ENCODE measurements around the gene KLHL15. TPM values are rescaled to one million over a fixed set of nuclear protein-coding genes. Genes with fewer than 3 reads are reported as not detected.
A peak's percentile ranks its signal among the peaks of the same experiment; 100 is the strongest.

The KLHL15 gene
- total RNA-seq, 2 experiments from 2014 or later, result 20.6 to 21.5 TPM

DNA sequence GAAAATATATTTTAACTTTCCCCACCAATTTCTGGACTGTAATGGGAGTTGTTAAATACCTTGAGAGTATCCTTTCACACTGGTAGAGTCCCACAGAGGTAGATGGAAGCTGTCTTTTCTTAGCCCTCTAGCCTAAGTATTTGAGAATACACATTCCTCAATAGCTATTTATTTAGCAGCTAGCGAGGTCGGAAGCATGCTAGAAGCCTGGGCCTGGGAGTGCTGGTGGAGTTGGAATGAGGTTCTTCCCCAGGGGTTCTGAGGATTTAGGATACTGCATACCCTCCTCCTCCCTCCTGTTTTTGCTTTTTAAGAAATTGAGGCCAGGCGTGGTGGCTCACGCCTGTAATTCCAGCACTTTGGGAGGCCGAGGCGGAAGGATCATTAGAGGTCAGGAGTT, 999 bp upstream of the KLHL15 start:
- CTCF ChIA-PET, result interaction anchor here (0.6 to 1.7 kb wide), 3 partner anchors 26 to 356 kb away, joined by 3 to 8 read pairs (median 4); no protein-coding TSS in a partner anchor
- intact Hi-C loops (cut with micrococcal nuclease), result loop anchor here (10.0 kb wide), 2 partner anchors 363 to 447 kb away; partner anchors contain the start of gene PRDX4
- Mint-ChIP-seq H3K27ac (no peak overlapping the region), H3K4me1 (ENCODE audit: low read depth) (peaks cover 3% of the 10 kb centered on the region), H3K4me3 (no peak overlapping the region), H3K9me3 (no peaks in the 10 kb centered on the region), H3K27me3 (ENCODE audit: low read depth) (no peaks in the 10 kb centered on the region), H3K36me3 (ENCODE audit: low read depth) (peaks cover 4% of the 10 kb centered on the region)
- no peak for DNase-seq

DNA sequence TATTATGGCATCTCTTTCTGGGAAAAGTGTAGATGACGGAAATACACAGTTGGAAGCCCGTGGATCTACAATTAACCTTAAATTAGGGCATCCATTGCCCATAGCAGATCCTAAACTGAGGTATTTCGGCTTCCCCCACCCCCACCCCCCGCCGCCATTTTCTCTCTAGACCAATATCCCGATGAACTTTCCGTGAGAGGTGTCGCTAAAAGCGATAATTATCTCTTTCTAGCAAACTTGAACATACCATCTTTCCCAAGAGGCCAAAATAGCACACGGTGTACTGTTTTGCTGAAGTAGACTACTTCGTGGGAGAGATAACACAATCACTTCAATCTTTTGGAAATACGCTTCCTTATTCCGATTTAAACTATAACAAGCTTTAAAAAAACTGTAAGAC, 554 bp downstream of the KLHL15 start:
- H3K4me3 Mint-ChIP-seq, result peak overlapping the region; percentile 83
- CTCF ChIA-PET, result interaction anchor here (0.6 to 2.0 kb wide), 8 partner anchors 10 to 118 kb away, joined by 3 to 13 read pairs (median 4); partner anchors contain the start of gene EIF2S3
- intact Hi-C loops (cut with micrococcal nuclease), result loop anchor here (10.0 kb wide), 2 partner anchors 362 to 448 kb away; partner anchors contain the start of gene PRDX4
- no peaks in the 10 kb centered on the region for H3K9me3 Mint-ChIP-seq
- H3K4me1 Mint-ChIP-seq (ENCODE audit: low read depth), result peaks cover 9% of the 10 kb centered on the region
- no peaks in the 10 kb centered on the region for H3K27me3 Mint-ChIP-seq (ENCODE audit: low read depth)
- DNase-seq, result peak; percentile 6
- peak overlapping the region; percentile 92 for H3K27ac Mint-ChIP-seq
- H3K36me3 Mint-ChIP-seq (ENCODE audit: low read depth), result peaks cover 14% of the 10 kb centered on the region

GRCh38 chrX:24025741-24026403, 1.1 kb downstream of the KLHL15 start:
- Mint-ChIP-seq H3K4me1 (ENCODE audit: low read depth) (peaks cover 14% of the 10 kb centered on the region), H3K27ac (peak overlapping the region; percentile 92), H3K36me3 (ENCODE audit: low read depth) (peaks cover 17% of the 10 kb centered on the region), H3K9me3 (no peaks in the 10 kb centered on the region), H3K27me3 (ENCODE audit: low read depth) (no peaks in the 10 kb centered on the region), H3K4me3 (peak overlapping the region; percentile 83)
- peak; percentile 35 for DNase-seq
- CTCF ChIA-PET, result interaction anchor here (0.6 to 2.0 kb wide), 6 partner anchors 10 to 117 kb away, joined by 3 to 13 read pairs (median 4); partner anchors contain the start of gene EIF2S3
- intact Hi-C loops (cut with micrococcal nuclease), result loop anchor here (1.0 to 10.0 kb wide), 11 partner anchors 12 to 449 kb away; partner anchors contain the start of genes ACOT9, APOO, EIF2S3 and PRDX4

- H3K9me3 Mint-ChIP-seq, result no peaks in the 10 kb centered on the region
- intact Hi-C loops (cut with micrococcal nuclease), result loop anchor here (1.0 to 10.0 kb wide), 11 partner anchors 11 to 450 kb away; partner anchors contain the start of genes ACOT9, APOO, EIF2S3 and PRDX4
- CTCF ChIA-PET, result interaction anchor here (1.3 to 2.0 kb wide), 3 partner anchors 10 to 116 kb away, joined by 5 to 13 read pairs (median 6); partner anchors contain the start of gene EIF2S3
- peak overlapping the region; percentile 85 for H3K4me3 Mint-ChIP-seq
- peaks cover 20% of the 10 kb centered on the region for H3K4me1 Mint-ChIP-seq (ENCODE audit: low read depth)
- no peaks in the 10 kb centered on the region for H3K27me3 Mint-ChIP-seq (ENCODE audit: low read depth)
- H3K27ac Mint-ChIP-seq, result peak overlapping the region; percentile 71
- peaks cover 18% of the 10 kb centered on the region for H3K36me3 Mint-ChIP-seq (ENCODE audit: low read depth)
- peak; percentile 89 for DNase-seq
These were observed 1.9 kb downstream of the KLHL15 start for GRCh38 chrX:24024819-24025740.

- H3K4me1 Mint-ChIP-seq (ENCODE audit: low read depth), result peaks cover 27% of the 10 kb centered on the region
- H3K27ac Mint-ChIP-seq, result peak overlapping the region; percentile 71
- H3K36me3 Mint-ChIP-seq (ENCODE audit: low read depth), result peaks cover 20% of the 10 kb centered on the region
- H3K27me3 Mint-ChIP-seq (ENCODE audit: low read depth), result no peaks in the 10 kb centered on the region
- intact Hi-C loops (cut with micrococcal nuclease), result loop anchor here (2.0 to 10.0 kb wide), 4 partner anchors 31 to 451 kb away; partner anchors contain the start of genes ACOT9 and PRDX4
- H3K4me3 Mint-ChIP-seq, result peak overlapping the region; percentile 85
- CTCF ChIA-PET, result no interaction called here
- no peaks in the 10 kb centered on the region for H3K9me3 Mint-ChIP-seq
- DNase-seq, result no peak
These were observed 2.9 kb downstream of the KLHL15 start for GRCh38 chrX:24023972-24024669.

GRCh38 chrX:24023544-24023943, 3.4 kb downstream of the KLHL15 start:
- intact Hi-C loops (cut with micrococcal nuclease), result loop anchor here (10.0 kb wide), 2 partner anchors 359 to 451 kb away; partner anchors contain the start of gene PRDX4
- CTCF ChIA-PET, result no interaction called here
- peaks cover 27% of the 10 kb centered on the region for H3K4me1 Mint-ChIP-seq (ENCODE audit: low read depth)
- H3K27ac Mint-ChIP-seq, result peak overlapping the region; percentile 56
- H3K27me3 Mint-ChIP-seq (ENCODE audit: low read depth), result no peaks in the 10 kb centered on the region
- H3K9me3 Mint-ChIP-seq, result no peaks in the 10 kb centered on the region
- no peak for DNase-seq
- H3K4me3 Mint-ChIP-seq, result peak overlapping the region; percentile 85
- peaks cover 20% of the 10 kb centered on the region for H3K36me3 Mint-ChIP-seq (ENCODE audit: low read depth)

- Mint-ChIP-seq H3K36me3 (ENCODE audit: low read depth) (peaks cover 20% of the 10 kb centered on the region), H3K9me3 (no peaks in the 10 kb centered on the region), H3K4me3 (peak overlapping the region; percentile 43), H3K27ac (peak overlapping the region; percentile 60), H3K4me1 (ENCODE audit: low read depth) (peaks cover 34% of the 10 kb centered on the region), H3K27me3 (ENCODE audit: low read depth) (no peaks in the 10 kb centered on the region)
- CTCF ChIA-PET, result interaction anchor here (0.7 kb wide), 1 partner anchor 238 kb away, joined by 4 read pairs; no protein-coding TSS in a partner anchor
- no peak for DNase-seq
- intact Hi-C loops (cut with micrococcal nuclease), result loop anchor here (10.0 kb wide), 2 partner anchors 356 to 454 kb away; partner anchors contain the start of gene PRDX4
These were observed 6.6 kb downstream of the KLHL15 start for GRCh38 chrX:24020306-24020876.

GRCh38 chrX:24019448-24019847, 7.5 kb downstream of the KLHL15 start:
- peaks cover 20% of the 10 kb centered on the region for H3K36me3 Mint-ChIP-seq (ENCODE audit: low read depth)
- no peak overlapping the region for H3K4me3 Mint-ChIP-seq
- H3K27ac Mint-ChIP-seq, result peak overlapping the region; percentile 46
- CTCF ChIA-PET, result interaction anchor here (0.7 kb wide), 1 partner anchor 35 kb away, joined by 3 read pairs; the partner anchor contains the start of gene EIF2S3
- DNase-seq, result no peak
- H3K4me1 Mint-ChIP-seq (ENCODE audit: low read depth), result peaks cover 43% of the 10 kb centered on the region
- H3K9me3 Mint-ChIP-seq, result no peaks in the 10 kb centered on the region
- no peaks in the 10 kb centered on the region for H3K27me3 Mint-ChIP-seq (ENCODE audit: low read depth)
- intact Hi-C loops (cut with micrococcal nuclease), result no loop called here

DNA sequence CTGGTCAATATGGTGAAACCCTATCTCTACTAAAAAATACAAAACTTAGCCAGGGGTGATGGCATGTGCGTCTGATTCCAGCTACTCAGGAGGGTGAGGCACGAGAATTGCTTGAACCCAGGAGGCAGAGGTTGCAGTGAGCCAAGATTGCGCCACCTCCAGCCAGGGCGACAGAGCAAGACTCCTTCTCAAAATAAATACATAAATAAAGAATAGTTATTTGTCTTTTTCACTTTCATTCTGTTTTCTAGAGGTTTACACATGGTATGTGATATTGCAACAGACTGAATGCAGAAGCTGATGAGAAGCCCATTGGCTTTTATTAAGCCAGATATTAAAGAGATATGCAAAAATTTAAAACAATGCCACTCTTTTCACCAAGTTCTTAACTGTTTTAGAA, 8.2 kb downstream of the KLHL15 start:
- no peak overlapping the region for H3K27ac Mint-ChIP-seq
- no peak for DNase-seq
- H3K36me3 Mint-ChIP-seq (ENCODE audit: low read depth), result peaks cover 20% of the 10 kb centered on the region
- H3K4me3 Mint-ChIP-seq, result no peak overlapping the region
- no peaks in the 10 kb centered on the region for H3K27me3 Mint-ChIP-seq (ENCODE audit: low read depth)
- CTCF ChIA-PET, result interaction anchor here (0.7 kb wide), 2 partner anchors 36 to 790 kb away, joined by 3 read pairs; partner anchors contain the start of gene EIF2S3
- H3K9me3 Mint-ChIP-seq, result no peaks in the 10 kb centered on the region
- peaks cover 46% of the 10 kb centered on the region for H3K4me1 Mint-ChIP-seq (ENCODE audit: low read depth)
- intact Hi-C loops (cut with micrococcal nuclease), result no loop called here

DNA sequence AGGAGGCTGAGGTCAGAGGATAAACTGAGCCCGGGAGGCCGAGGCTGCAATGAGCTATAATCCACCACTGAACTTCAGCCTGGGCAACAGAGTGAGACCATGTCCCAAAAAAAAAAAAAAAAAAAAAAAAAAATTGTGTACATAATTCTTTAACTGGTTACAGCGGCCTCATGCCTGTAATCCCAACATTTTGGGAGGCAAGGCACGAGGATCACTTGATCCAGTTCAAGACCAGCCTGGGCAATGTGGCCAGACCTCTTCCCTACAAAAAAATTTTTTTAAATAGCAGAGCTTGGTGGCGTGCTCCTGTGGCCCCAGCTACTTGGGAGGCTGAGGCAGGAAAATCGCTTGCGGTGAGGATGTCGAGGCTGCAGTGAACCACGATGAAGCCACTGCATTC, 9.3 kb downstream of the KLHL15 start:
- intact Hi-C loops (cut with micrococcal nuclease), result no loop called here
- CTCF ChIA-PET, result no interaction called here
- H3K27ac Mint-ChIP-seq, result no peak overlapping the region
- no peak overlapping the region for H3K4me3 Mint-ChIP-seq
- H3K4me1 Mint-ChIP-seq (ENCODE audit: low read depth), result peaks cover 43% of the 10 kb centered on the region
- no peaks in the 10 kb centered on the region for H3K9me3 Mint-ChIP-seq
- peaks cover 13% of the 10 kb centered on the region for H3K36me3 Mint-ChIP-seq (ENCODE audit: low read depth)
- no peak for DNase-seq
- no peaks in the 10 kb centered on the region for H3K27me3 Mint-ChIP-seq (ENCODE audit: low read depth)
